ENCODE data around the gene FLT4. TPM values are rescaled to one million over a fixed set of nuclear protein-coding genes. Genes with fewer than 3 reads are reported as not detected.

FLT4 gene
- total and polyA plus RNA-seq, 9 of the 15 experiments (the other 6 are each of a cell fraction or from before 2014, with no cell fraction given): 0.01 to 0.42 (median 0.14) TPM; not detected in 2

- no peak overlapping the region; a peak in 1 of 4 replicates for H3K9ac ChIP-seq (ENCODE audit: insufficient read depth in 1 of 2, low read depth in 2 of 2, low read length in 2 of 2)
- ChIA-PET POLR2A (no interaction called here), CTCF (ENCODE audit: low intra/inter-chr PET ratio) (no interaction called here)
- H3K36me3 ChIP-seq (ENCODE audit: control insufficient read depth, insufficient read depth, low read length): no peaks in the 10 kb centered on the region
- H2AFZ ChIP-seq (ENCODE audit: low read depth, low read length): no peak overlapping the region
- DNase-seq (ENCODE audit: extremely low read depth in 1 of 4, low spot score in 3 of 4) (no peak), ATAC-seq (no peak), FAIRE-seq (no peak)
- H4K20me1 ChIP-seq (replicated peaks; ENCODE audit: control insufficient read depth, insufficient read depth, low read length): no peaks in the 10 kb centered on the region
- peaks cover 0 to 9% of the 10 kb centered on the region in 2 experiments; a peak in 2 of 5 replicates for H3K27me3 ChIP-seq (ENCODE audit: control insufficient read depth in 2 of 2, insufficient read depth in 2 of 2, low read length in 2 of 2)
- no peaks in the 10 kb centered on the region for H3K9me1 ChIP-seq (ENCODE audit: control insufficient read depth, insufficient read depth, low read length)
- intact Hi-C loops (cut with micrococcal nuclease) (no loop called here), in situ Hi-C loops (cut with MboI) (no loop called here)
- no peak overlapping the region for H3K27ac ChIP-seq (ENCODE audit: extremely low read depth, low read depth, low read length)
- BruUV-seq (replicated peaks): no TSS peak
- no peak overlapping the region for H3K4me2 ChIP-seq (ENCODE audit: insufficient read depth, low read length)
- no peaks in the 10 kb centered on the region for H3K79me2 ChIP-seq (ENCODE audit: control insufficient read depth, insufficient read depth, low read length)
- peaks cover 10 to 56% of the 10 kb centered on the region in 2 experiments; a peak in 4 of 5 replicates for H3K4me1 ChIP-seq (replicated peaks in 1 of 2; ENCODE audit: control insufficient read depth in 2 of 2, insufficient read depth in 2 of 2, low read length in 2 of 2)
- no peaks in the 10 kb centered on the region for H3K9me3 ChIP-seq (replicated peaks; ENCODE audit: control insufficient read depth, insufficient read depth, low read depth, low read length)
- WGBS (ENCODE audit: insufficient coverage, low coverage, missing lambda C conversion rate): 41% methylated on average over 21 of the region's 24 CpGs
- no peak overlapping the region for H3K4me3 ChIP-seq
- TF ChIP-seq BACH1 (tag; IDR thresholded peaks at IDR 0.05) (no peak), PCBP1 (IDR thresholded peaks at IDR 0.05; ENCODE audit: low read depth, low read length, poor library complexity, severe bottlenecking) (peak; percentile 29)
Observed at GRCh38 chr5:180596668-180597231, 52.6 kb downstream of the FLT4 start.

GRCh38 chr5:180596115-180596667 is 53.2 kb downstream of the FLT4 start:
- H3K9me3 ChIP-seq (replicated peaks; ENCODE audit: control insufficient read depth, insufficient read depth, low read depth, low read length): no peaks in the 10 kb centered on the region
- no peak for FAIRE-seq
- no TSS peak for BruUV-seq (replicated peaks)
- H4K20me1 ChIP-seq (replicated peaks; ENCODE audit: control insufficient read depth, insufficient read depth, low read length): no peaks in the 10 kb centered on the region
- no peak overlapping the region for H3K27ac ChIP-seq (ENCODE audit: extremely low read depth, low read depth, low read length)
- H3K4me1 ChIP-seq (replicated peaks in 1 of 2; ENCODE audit: control insufficient read depth in 2 of 2, insufficient read depth in 2 of 2, low read length in 2 of 2): peaks cover 10 to 58% of the 10 kb centered on the region in 2 experiments; a peak in 4 of 5 replicates
- ChIA-PET CTCF (ENCODE audit: low intra/inter-chr PET ratio) (no interaction called here), POLR2A (no interaction called here)
- intact Hi-C loops (cut with micrococcal nuclease): no loop called here
- WGBS (ENCODE audit: insufficient coverage, low coverage, missing lambda C conversion rate): 56% methylated on average over 8 of the region's 12 CpGs
- H3K4me3 ChIP-seq: no peak overlapping the region
- H3K9ac ChIP-seq (ENCODE audit: insufficient read depth in 1 of 2, low read depth in 2 of 2, low read length in 2 of 2): no peak overlapping the region; a peak in 1 of 4 replicates
- H2AFZ ChIP-seq (ENCODE audit: low read depth, low read length): no peak overlapping the region
- no peaks in the 10 kb centered on the region for H3K36me3 ChIP-seq (ENCODE audit: control insufficient read depth, insufficient read depth, low read length)
- in situ Hi-C loops (cut with MboI): no loop called here
- H3K9me1 ChIP-seq (ENCODE audit: control insufficient read depth, insufficient read depth, low read length): no peaks in the 10 kb centered on the region
- no peaks in the 10 kb centered on the region for H3K79me2 ChIP-seq (ENCODE audit: control insufficient read depth, insufficient read depth, low read length)
- no peak overlapping the region for H3K4me2 ChIP-seq (ENCODE audit: insufficient read depth, low read length)
- peaks cover 0 to 7% of the 10 kb centered on the region in 2 experiments; a peak in 2 of 5 replicates for H3K27me3 ChIP-seq (ENCODE audit: control insufficient read depth in 2 of 2, insufficient read depth in 2 of 2, low read length in 2 of 2)
- ATAC-seq: no peak
- DNase-seq (ENCODE audit: extremely low read depth in 1 of 4, low spot score in 3 of 4): no peak
- TF ChIP-seq, protein P1, sequence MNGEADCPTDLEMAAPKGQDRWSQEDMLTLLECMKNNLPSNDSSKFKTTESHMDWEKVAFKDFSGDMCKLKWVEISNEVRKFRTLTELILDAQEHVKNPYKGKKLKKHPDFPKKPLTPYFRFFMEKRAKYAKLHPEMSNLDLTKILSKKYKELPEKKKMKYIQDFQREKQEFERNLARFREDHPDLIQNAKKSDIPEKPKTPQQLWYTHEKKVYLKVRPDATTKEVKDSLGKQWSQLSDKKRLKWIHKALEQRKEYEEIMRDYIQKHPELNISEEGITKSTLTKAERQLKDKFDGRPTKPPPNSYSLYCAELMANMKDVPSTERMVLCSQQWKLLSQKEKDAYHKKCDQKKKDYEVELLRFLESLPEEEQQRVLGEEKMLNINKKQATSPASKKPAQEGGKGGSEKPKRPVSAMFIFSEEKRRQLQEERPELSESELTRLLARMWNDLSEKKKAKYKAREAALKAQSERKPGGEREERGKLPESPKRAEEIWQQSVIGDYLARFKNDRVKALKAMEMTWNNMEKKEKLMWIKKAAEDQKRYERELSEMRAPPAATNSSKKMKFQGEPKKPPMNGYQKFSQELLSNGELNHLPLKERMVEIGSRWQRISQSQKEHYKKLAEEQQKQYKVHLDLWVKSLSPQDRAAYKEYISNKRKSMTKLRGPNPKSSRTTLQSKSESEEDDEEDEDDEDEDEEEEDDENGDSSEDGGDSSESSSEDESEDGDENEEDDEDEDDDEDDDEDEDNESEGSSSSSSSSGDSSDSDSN (IDR thresholded peaks at IDR 0.05; ENCODE audit: borderline replicate concordance in 1 of 2, low read depth in 2 of 2, low read length in 2 of 2): no peak
- TF ChIP-seq HDAC8 (tag; IDR thresholded peaks at IDR 0.05) (no peak), ZNF23 (CRISPR knock-in tag; IDR thresholded peaks at IDR 0.05) (no peak), ZNF75A (CRISPR knock-in tag; IDR thresholded peaks at IDR 0.05) (no peak), ZNF184 (CRISPR knock-in tag; IDR thresholded peaks at IDR 0.05) (no peak), FOXJ2 (tag; IDR thresholded peaks at IDR 0.05) (no peak), BRD9 (IDR thresholded peaks at IDR 0.05; ENCODE audit: low read depth, partially characterized antibody) (no peak), KDM1A (IDR thresholded peaks at IDR 0.05) (no peak)
- TF ChIP-seq, protein P2, sequence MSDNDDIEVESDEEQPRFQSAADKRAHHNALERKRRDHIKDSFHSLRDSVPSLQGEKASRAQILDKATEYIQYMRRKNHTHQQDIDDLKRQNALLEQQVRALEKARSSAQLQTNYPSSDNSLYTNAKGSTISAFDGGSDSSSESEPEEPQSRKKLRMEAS (CRISPR knock-in tag; IDR thresholded peaks at IDR 0.05): no peak
- TF ChIP-seq, protein P3, sequence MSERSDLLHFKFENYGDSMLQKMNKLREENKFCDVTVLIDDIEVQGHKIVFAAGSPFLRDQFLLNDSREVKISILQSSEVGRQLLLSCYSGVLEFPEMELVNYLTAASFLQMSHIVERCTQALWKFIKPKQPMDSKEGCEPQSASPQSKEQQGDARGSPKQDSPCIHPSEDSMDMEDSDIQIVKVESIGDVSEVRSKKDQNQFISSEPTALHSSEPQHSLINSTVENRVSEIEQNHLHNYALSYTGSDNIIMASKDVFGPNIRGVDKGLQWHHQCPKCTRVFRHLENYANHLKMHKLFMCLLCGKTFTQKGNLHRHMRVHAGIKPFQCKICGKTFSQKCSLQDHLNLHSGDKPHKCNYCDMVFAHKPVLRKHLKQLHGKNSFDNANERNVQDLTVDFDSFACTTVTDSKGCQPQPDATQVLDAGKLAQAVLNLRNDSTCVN (CRISPR knock-in tag; IDR thresholded peaks at IDR 0.05): no peak
